ENCODE results near the gene C22orf15.

DNA sequence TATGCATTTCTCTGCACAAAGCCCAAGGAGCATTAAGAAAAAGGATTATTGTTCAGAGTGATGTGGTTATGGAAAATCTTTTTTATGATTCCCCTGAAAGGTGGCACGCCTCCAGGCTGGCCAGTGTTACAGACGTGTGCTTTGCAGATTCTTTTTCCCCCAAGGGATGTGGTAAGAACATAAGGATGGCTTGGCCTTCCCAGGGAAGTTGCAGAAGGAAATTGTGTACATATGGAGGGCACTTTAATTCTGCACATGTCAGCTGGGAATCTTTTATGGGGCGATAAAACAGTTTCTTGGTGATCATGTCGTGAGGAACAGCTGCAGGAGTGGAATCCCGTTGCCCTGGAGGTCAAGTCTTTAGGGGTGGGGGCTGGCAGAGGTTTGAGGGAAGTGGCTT, 33.7 kb downstream of the C22orf15 start:
- TF ChIP-seq, protein P1, sequence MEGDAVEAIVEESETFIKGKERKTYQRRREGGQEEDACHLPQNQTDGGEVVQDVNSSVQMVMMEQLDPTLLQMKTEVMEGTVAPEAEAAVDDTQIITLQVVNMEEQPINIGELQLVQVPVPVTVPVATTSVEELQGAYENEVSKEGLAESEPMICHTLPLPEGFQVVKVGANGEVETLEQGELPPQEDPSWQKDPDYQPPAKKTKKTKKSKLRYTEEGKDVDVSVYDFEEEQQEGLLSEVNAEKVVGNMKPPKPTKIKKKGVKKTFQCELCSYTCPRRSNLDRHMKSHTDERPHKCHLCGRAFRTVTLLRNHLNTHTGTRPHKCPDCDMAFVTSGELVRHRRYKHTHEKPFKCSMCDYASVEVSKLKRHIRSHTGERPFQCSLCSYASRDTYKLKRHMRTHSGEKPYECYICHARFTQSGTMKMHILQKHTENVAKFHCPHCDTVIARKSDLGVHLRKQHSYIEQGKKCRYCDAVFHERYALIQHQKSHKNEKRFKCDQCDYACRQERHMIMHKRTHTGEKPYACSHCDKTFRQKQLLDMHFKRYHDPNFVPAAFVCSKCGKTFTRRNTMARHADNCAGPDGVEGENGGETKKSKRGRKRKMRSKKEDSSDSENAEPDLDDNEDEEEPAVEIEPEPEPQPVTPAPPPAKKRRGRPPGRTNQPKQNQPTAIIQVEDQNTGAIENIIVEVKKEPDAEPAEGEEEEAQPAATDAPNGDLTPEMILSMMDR (IDR thresholded peaks at IDR 0.05; ENCODE audit: insufficient read depth, low read depth, low read length): no peak
- no peak for TF ChIP-seq EZH2 (IDR thresholded peaks at IDR 0.05; ENCODE audit: insufficient read depth, low read length)
